Heart left ventricle (tissue), 16 donors: ENCODE measurements around the gene PSAPL1. TPM values are rescaled to one million over a fixed set of nuclear protein-coding genes. Genes with fewer than 3 reads are reported as not detected.

ENCODE experiments used
- ATAC-seq, 4 donors: fragments of 200-7000 bp; cut with Tn5 transposase; one replicate each; pipeline ENCODE4 v1.9.1; 2020 to 2022; ENCODE audit warnings: moderate library complexity in 4 of 4, mild to moderate bottlenecking in 3 of 4, moderate number of reproducible peaks in 1 of 4
- DNase-seq, 5 donors: peaks; one replicate each; pipeline ENCODE4 v3.0.0-alpha.2; 2020
- H3K27ac ChIP-seq, 12 donors: fragments of 200-600 bp; sonication (generic) in 4 of 12; one replicate each; pipeline versions ENCODE4 v1.5.0 to v1.8.0; 2016 to 2022; ENCODE audit warnings: mild to moderate bottlenecking in 2 of 12
- H3K27me3 ChIP-seq, 9 donors: fragments of 200-600 bp; sonication (generic) in 2 of 9; one replicate each; pipeline versions ENCODE4 v1.5.1 to v1.8.0; 2016 to 2022; ENCODE audit warnings: mild to moderate bottlenecking in 3 of 9
- H3K36me3 ChIP-seq, 9 donors: fragments of 200-600 bp; sonication (generic) in 2 of 9; one replicate each; pipeline versions ENCODE4 v1.5.0 to v1.8.0; 2018 to 2022; ENCODE audit warnings: mild to moderate bottlenecking in 2 of 9
- H3K4me1 ChIP-seq, 12 donors: fragments of 200-600 bp; sonication (generic) in 4 of 12; one replicate each; pipeline versions ENCODE4 v1.5.0 to v1.8.0; 2016 to 2022; ENCODE audit warnings: mild to moderate bottlenecking in 3 of 12
- H3K4me3 ChIP-seq, 12 donors: fragments of 200-600 bp; sonication (generic) in 4 of 12; one replicate each; pipeline versions ENCODE4 v1.5.0 to v1.8.0; 2017 to 2022; ENCODE audit warnings: mild to moderate bottlenecking in 9 of 12, moderate library complexity in 4 of 12
- H3K9me3 ChIP-seq, 12 donors: fragments of 200-600 bp; sonication (generic) in 4 of 12; one replicate each; pipeline versions ENCODE4 v1.5.0 to v1.8.0; 2016 to 2022; ENCODE audit warnings: mild to moderate bottlenecking in 1 of 12
- CTCF ChIP-seq, 12 donors: fragments of 200-600 bp; sonication (generic) in 4 of 12; IDR thresholded peaks; one replicate each; pipeline versions ENCODE4 v1.5.0 to v1.8.0; 2018 to 2022; ENCODE audit warnings: antibody characterized with exemption in 12 of 12, mild to moderate bottlenecking in 5 of 12
- POLR2A ChIP-seq, 2 donors: fragments of 450-650 bp; IDR thresholded peaks; one replicate each; pipeline ENCODE4 v1.6.1; 2017; ENCODE audit warnings: antibody characterized with exemption in 2 of 2, mild to moderate bottlenecking in 2 of 2, moderate library complexity in 2 of 2
- WGBS, 4 donors: extraction: QIAGEN DNeasy Blood & Tissue Kit in 2 of 4; methylation state at CpG; one replicate each; pipeline versions ENCODE4 v1.1.5 to v1.1.7; 2013 to 2018; 5-methylcytosine and 5-hydroxymethylcytosine counted together
- intact Hi-C, 10 donors: fragments of 100-400 bp; cut with DNase I; formaldehyde crosslinking; loops; one replicate each; pipeline versions ENCODE4 v1.11.1 to v1.14.2; 2022
- polyA plus RNA-seq, 2 donors: library from polyadenylated mRNA; stranded (reverse); fragments of 200-250 nt; gene quantifications; one replicate each; pipeline ENCODE4 v1.2.3, GENCODE V29; 2013
- total RNA-seq, 9 donors: library from RNA; depleted of rRNA in 2 of 9; stranded (reverse); fragments of >200 nt in 2 of 9; fragmentation: NEBNext Ultra II Directional in 3 of 9; extraction: Animal tissue kit (Norgen Biotek cat#: 25700) in 3 of 9; gene quantifications; one replicate each; pipeline versions ENCODE4 v1.1.0 to v1.2.4, GENCODE V29; 2016 to 2023
- donor health status: ischemic (EF 13 %, LVEDD 7.1; RV severe dilation, severe dysfunction).
- donor health status: healthy with polysubstance abuse.
- donor health status: DM: no; HTN: yes; CAD: no.
- donor health status: DM: no; HTN: no; CAD: no.
- donor health status: ischemic (EF 25% LVEDD 6.9; RV normal size, moderate dysfunction).
- donor health status: ischemic (EF 25% LVEDD 5.7; RV mildly dilated, moderate dysfunction).
- donor health status: healthy.
- donor health status: DM: yes; HTN: yes; CAD: no.
- donor health status: ischemic (EF 35%, LVEDD 5.7; RV mildly dilated, moderate dysfunction).
- donor health status: nonischemic (EF 11% LVEDD 7.7; RV severe dilation, severe dysfunction).
- donor health status: DM: yes; HTN: yes; CAD: no.
- donor health status: PGD.
- donor health status: ischemic (EF 29% LVEDD 5.4; RV normal size, mild dysfunction).
- donor health status: nonischemic (EF 23%, LVEDD 6.1; RV moderate dilation, normal function).

The PSAPL1 gene
- total and polyA plus RNA-seq, 11 donors, result 0.11 TPM; not detected in 10

- H3K9me3 ChIP-seq, result no peaks in the 10 kb centered on the region
- H3K36me3 ChIP-seq, result no peaks in the 10 kb centered on the region
- ATAC-seq, result no peak
- H3K27ac ChIP-seq, result no peak overlapping the region
- H3K4me1 ChIP-seq, result peaks cover 0 to 7% (median 0%) of the 10 kb centered on the region in 12 donors
- H3K4me3 ChIP-seq, result no peak overlapping the region
- H3K27me3 ChIP-seq, result peaks cover 0 to 11% (median 0%) of the 10 kb centered on the region in 9 donors
- TF ChIP-seq CTCF (IDR thresholded peaks at IDR 0.05), result no peak
- TF ChIP-seq POLR2A (IDR thresholded peaks at IDR 0.05), result no peak
- 78 to 83% (median 83%) methylated on average over 22 to 29 of the region's 29 CpGs for WGBS, 4 donors
- peak in 3 of 5 donors; percentile 9 to 31 (median 24) for DNase-seq
- intact Hi-C loops, result loop anchor here in 2 of 10 donors (10.0 kb wide), 2 partner anchors 89 to 199 kb away; partner anchors contain the start of gene SORCS2 (in 1 of the 2)
Measured at GRCh38 chr4:7393601-7394575, 40.8 kb downstream of the PSAPL1 start.

- H3K27me3 ChIP-seq, result peaks cover 0 to 11% (median 0%) of the 10 kb centered on the region in 9 donors
- intact Hi-C loops, result loop anchor here in 2 of 10 donors (10.0 kb wide), 2 partner anchors 88 to 198 kb away; partner anchors contain the start of gene SORCS2 (in 1 of the 2)
- no peaks in the 10 kb centered on the region for H3K9me3 ChIP-seq
- DNase-seq, result peak in 3 of 5 donors; percentile 32 to 64 (median 40)
- no peak overlapping the region for H3K4me3 ChIP-seq
- peak in 2 of 12 donors; percentile 29 to 33 for TF ChIP-seq CTCF (IDR thresholded peaks at IDR 0.05)
- TF ChIP-seq POLR2A (IDR thresholded peaks at IDR 0.05), result no peak
- peaks cover 0 to under 1% (median 0%) of the 10 kb centered on the region in 12 donors for H3K4me1 ChIP-seq
- ATAC-seq, result peak in 2 of 4 donors; percentile 9 to 57
- 52 to 70% (median 63%) methylated on average over 20 to 32 of the region's 32 CpGs for WGBS, 4 donors
- no peaks in the 10 kb centered on the region for H3K36me3 ChIP-seq
- H3K27ac ChIP-seq, result no peak overlapping the region
Measured at GRCh38 chr4:7392438-7393421, 42.0 kb downstream of the PSAPL1 start.

GRCh38 chr4:7391637-7392437 is 42.9 kb downstream of the PSAPL1 start:
- TF ChIP-seq POLR2A (IDR thresholded peaks at IDR 0.05), result no peak
- TF ChIP-seq CTCF (IDR thresholded peaks at IDR 0.05), result no peak
- H3K4me1 ChIP-seq, result no peaks in the 10 kb centered on the region
- intact Hi-C loops, result loop anchor here in 2 of 10 donors (10.0 kb wide), 2 partner anchors 87 to 197 kb away; partner anchors contain the start of gene SORCS2 (in 1 of the 2)
- 84 to 93% (median 86%) methylated on average over 11 to 18 of the region's 18 CpGs for WGBS, 4 donors
- peaks cover 0 to 11% (median 0%) of the 10 kb centered on the region in 9 donors for H3K27me3 ChIP-seq
- no peak overlapping the region for H3K27ac ChIP-seq
- H3K4me3 ChIP-seq, result no peak overlapping the region
- H3K36me3 ChIP-seq, result no peaks in the 10 kb centered on the region
- ATAC-seq, result no peak
- peak in 2 of 5 donors; percentile 23 to 27 for DNase-seq
- no peaks in the 10 kb centered on the region for H3K9me3 ChIP-seq
